GM19328 (cell line): ENCODE results near the gene BEND5.

Source experiments
- ATAC-seq: cut with Tn5 transposase; IDR thresholded peaks from one replicate; pipeline ENCODE4 v1.9.1; 2021; ENCODE audit warnings: mild to moderate bottlenecking, moderate library complexity; ENCODE audit not compliant: unreplicated experiment

The BEND5 gene, protein sequence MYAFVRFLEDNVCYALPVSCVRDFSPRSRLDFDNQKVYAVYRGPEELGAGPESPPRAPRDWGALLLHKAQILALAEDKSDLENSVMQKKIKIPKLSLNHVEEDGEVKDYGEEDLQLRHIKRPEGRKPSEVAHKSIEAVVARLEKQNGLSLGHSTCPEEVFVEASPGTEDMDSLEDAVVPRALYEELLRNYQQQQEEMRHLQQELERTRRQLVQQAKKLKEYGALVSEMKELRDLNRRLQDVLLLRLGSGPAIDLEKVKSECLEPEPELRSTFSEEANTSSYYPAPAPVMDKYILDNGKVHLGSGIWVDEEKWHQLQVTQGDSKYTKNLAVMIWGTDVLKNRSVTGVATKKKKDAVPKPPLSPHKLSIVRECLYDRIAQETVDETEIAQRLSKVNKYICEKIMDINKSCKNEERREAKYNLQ

DNA sequence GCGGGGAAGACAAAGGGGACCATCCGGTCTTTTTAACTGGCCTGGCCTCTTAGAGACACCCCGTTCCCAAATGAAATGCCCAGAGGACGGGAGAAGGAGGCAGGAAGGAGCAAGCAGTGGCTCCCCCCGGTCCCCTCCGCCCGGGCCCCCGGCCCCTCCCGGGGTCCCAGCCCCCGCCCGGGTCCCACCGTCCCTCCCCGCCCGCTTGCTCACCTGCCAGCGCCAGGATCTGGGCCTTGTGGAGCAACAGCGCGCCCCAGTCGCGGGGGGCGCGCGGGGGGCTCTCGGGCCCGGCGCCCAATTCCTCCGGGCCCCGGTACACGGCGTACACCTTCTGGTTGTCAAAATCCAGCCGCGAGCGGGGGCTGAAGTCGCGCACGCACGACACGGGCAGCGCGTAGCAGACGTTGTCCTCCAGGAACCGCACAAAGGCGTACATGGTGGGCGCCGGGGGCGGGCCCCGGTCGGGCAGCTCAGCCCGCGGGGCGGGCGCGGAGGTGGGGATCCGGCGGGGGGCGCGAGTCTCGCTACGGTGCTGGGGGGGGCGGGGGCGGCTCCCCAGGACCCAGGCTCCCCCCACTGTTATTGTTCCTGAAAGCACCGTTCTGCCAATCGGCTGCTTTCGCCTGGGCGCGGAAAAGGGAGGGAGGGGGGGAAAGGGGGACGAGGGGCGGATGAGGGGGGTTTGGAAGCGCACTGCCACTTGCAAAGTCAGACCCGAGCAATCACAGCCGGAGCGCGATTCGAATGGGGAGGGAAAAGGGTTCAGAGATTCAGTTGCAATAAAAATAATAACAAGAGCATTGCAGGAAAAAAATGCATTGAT lies at the start of gene BEND5:
TSS of gene BEND5 (minus strand) at position 499 of the 826 bp plus-strand sequence. CDS start at position 439, 60 bp downstream.
- no peak for ATAC-seq

DNA sequence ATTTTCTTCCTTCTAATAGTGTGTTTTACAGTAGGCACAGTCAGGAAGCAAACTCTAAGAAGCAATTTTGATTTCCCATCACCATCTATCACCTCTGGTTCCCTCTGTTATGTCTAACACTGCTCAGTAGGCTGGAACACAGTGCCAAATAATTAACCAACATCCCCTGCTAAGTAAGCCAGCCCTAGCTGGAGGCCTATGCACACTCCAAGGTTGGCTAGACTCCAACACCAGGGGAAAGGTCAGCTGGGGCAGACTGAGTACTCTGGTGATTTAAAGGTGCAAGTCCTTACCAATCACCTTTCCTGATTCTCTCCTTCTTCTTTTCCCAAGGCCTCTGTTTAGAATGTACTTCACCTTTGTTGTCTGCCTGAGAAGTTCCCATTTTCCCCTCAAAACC lies 46.5 kb upstream of the BEND5 start:
- no peak for ATAC-seq

DNA sequence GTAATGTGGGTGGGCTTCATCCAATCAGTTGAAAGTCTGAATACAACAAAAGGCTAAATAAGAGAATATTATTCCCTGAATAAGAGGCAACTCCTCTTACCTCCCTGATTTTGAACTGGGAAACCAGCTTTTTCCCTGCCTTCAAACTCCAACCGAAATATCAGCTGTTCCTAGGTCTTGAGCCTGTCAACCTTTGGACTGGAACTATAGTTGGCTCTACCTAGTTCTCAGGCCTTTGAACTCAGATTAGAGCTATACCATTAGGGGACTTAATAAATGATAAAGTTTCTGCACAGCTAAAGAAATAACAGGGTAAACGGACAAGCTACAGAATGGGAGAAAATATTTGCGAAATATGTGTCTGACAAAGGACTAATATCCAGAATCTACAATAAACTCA lies 43.8 kb upstream of the BEND5 start:
- ATAC-seq, result no peak

DNA sequence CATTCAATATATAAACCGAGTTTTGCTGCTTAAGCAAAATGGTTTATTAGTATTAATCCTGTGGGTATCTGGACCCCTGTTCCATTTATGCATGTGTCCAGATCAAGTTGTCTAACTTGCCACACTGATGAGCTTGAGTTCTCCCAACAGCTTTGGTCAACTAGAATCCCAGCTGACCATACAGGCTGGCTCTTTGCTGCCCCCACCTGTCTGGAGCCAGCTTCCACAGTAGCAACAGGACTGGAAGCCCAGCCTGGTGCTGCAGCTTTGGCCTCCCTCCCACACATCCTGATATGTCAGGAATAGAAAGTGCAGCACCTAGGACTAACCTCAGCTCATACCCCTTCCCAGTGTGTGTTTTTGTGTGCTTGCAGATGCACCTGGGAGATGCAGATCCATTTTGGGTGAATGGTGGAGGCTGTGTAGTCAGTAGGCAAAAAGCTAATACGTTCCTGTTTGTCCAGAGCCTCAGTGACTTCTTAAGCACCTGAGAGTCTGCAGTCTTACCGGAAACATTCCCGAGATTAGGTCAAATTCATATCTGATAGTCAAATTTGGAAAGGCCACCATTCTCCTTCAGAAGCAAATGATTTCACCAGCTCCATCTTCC lies 40.9 kb upstream of the BEND5 start:
- no peak for ATAC-seq

DNA sequence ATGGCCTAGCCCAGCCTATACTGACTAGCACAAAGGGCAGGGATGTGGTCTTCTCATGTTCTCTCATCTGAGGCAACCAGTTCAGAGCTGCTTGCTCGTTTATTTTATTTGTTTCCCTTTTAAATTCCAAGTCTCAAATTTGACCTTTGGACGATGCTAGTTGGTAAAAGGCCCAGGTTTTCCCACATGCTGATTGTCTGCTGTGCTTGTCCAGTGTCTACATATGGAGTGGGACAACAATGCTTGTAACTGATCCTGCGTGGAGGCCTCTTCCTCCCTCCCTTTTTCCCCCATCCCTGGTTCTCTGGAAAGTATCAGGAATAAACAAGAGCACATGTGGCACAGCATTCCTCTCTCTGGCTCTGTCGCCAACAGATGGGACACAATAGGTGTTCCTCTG lies 34.0 kb upstream of the BEND5 start:
- no peak for ATAC-seq

DNA sequence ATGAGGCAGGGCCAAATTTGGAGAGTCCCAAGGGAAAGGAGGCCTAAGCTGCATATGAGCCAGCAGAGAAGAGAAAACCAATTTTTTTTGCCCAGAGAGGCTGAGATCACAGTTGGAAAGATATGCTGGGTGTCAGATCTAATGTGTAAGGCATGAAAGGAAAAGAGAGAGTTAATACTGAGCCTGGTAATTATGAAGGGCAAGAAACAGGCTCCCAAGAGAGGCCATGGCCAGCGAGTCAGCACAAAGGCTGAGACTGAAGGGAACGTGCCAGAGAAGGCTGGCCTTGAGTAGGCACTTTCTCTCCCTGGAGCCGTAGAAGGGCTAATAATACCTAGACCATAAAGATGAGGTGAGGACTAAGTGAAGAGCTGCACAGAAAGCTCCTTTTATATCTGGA lies 31.8 kb upstream of the BEND5 start:
- ATAC-seq, result no peak

DNA sequence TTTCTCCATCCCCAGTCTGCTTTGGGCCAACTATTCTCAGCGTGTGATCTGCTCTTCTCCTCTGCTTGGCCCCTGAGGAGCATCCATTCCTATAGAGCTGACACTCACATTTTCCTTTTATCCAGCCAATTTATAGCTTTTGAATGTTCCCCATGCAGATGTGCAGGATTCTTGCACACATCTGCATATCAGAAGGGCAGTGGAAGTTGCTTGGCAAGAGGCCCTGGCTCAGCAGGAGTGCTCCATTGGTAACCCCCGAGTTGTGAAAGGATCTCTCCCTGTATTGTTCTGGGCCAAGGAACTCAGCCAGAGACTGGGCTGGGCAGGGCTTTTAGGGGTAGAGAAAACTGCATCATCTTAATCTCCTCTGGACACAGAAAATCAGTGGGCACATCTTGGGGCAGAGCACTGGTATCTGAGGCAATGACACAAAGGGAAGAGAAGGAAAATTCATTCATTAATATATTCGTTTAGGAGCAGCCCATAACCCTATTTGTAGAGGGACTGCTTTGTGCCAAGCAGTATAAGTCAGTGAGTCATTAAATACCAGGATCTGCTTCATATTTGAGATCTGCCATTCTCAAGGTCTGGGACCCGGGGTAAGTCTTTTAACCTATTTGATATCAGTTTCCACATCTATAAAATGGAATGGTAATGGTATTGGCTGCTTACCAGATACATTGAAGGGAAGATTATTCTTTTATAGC lies 31.0 kb upstream of the BEND5 start:
- no peak for ATAC-seq

DNA sequence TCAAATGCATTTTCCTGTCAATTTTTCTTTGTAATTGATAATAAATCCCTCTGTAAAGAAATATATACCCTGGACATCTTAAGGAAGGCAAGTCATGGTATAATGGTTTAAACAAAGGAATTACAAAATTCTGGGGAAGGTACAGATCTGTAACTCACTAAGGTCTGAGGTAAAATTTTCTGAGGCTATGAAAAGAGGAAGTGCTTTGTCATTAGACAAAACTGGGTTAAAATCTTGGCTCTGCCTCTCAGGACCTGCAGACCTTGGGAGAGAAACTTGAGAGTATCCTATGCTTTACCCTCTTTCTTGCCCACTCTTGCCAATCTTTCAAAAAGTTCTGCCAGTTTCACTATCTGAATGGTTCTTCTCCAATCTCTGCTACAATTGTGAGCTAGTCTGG lies 26.8 kb upstream of the BEND5 start:
- no peak for ATAC-seq

DNA sequence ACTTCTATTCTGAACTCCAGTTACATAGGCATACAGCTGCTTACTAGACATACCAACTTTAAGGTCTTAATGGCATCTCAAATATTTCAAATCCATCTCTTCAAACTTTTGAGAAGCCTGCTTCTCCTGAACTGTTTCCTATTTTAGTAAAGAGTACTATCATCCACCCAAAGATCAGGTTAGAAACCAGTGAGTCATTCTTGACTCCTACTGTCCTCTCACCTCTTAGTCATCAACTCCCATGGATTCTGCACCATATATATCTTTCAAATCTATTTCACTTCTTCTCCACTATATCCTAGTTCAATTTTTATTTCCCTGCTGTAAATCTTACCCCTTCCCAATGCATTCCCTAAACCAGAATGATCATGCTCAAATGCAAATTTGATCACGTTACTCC lies 18.1 kb upstream of the BEND5 start:
- no peak for ATAC-seq

DNA sequence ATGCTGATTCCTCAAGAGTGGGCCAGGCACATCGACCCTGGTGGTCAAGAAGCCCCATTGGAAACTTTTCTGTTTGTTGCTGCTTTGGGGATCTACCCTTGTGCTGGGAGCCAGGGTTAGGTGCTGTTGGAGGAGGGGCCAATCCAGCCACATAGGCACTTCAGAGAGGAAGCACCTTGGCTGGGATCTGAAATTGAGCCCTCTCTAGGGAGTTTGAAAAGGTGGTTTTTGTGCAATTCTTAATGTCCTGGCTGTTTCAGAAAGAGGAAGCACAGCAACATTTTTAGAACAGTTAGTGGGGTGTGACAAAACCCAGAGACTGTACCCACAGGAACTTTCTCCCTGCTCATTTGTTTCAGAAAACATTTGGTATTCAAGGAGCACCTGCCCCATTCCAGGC lies 17.2 kb upstream of the BEND5 start:
- peak; percentile 85 for ATAC-seq

DNA sequence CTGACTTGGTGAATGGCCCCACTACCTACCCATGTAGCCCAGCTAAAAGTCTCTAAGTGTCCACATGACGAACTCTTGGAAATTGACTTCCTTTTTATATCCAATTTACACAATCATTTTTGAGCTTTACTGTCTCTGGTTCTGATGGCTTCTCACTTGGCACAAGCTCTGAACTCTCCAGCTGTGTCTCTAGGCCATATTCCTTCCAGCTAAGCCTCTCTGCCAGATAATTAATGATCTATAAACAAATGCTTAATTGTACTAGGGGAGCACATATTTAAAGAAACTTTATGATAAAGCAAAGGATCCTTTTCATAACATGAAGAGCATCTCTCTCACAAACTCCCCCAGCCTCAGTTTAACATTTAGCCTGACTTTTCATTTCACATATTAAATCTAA lies 16.3 kb upstream of the BEND5 start:
- ATAC-seq, result no peak

DNA sequence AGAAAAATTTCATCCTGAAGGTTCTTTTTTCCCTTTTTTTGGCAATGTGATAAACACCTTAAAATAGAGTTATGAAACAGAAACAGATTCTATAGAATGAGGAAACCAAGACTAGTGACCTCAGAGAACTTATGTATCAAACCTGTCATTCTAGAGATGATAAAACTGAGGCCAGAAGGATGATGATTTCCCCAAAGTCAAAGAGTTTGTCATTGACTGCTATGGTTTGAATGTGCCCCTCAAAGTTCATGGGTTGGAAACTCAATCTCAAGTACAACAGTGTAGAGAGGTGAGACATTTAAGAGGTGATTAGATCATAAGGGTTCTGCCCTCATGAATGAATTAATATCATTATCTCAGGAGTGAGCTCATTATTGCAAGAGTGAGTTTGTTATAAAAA lies 13.7 kb upstream of the BEND5 start:
- ATAC-seq, result peak; percentile 34

DNA sequence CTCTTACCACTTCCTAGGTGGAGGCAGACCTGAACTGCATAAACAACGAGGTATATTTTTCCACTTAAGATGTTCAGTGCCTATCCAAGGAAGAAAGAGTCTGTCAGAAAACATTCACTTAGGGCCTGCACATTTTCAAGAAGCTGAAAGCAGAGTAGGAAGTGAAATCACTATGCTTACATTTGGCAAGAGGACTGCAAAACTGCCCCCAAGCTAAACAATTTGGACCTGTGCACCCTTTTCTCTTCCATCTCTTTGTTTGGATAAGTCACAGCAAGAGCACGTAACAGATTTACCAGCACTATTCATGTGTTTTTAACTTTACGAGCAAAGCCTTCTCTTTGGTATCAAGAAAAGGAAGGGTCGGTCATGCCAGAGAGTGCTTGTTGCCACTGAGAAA lies 13.2 kb upstream of the BEND5 start:
- ATAC-seq, result no peak

DNA sequence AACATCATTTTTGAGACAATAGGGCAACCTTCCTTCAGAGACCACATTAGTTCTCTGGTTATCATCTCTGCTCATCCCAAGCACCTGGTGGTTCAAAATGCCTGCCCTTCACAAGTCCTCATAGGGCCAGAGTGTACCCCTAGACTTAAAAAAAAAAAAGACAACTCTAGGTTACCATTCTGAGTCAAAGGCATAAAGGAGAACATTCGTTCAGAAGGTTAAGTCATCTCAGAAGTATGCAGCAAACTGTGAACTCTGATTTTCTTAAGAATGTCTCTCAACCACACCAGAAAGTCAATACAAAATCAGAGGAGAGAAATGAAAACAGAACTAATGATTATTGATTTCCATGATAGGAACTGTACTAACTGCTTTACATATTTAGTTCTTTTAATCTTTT lies 9.2 kb upstream of the BEND5 start:
- ATAC-seq, result no peak

DNA sequence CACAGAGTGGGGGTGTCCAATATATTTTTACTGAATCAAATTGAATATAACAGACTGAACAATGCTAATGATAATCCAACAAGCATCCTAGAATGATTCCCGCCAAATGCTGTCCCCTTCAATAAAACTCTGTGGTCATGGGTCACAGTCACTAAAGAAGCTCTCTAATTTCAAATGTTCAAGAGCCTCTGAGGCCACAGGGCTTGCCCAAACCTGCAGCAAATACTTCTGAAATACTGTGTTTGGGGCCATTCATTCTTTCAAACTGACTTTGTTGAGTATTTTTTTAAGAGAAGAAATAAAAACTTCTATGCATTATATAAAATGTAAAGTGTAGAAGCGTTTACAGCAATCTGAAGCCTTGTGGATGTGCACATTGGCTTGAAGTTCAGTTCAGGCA lies 7.6 kb upstream of the BEND5 start:
- ATAC-seq, result no peak

DNA sequence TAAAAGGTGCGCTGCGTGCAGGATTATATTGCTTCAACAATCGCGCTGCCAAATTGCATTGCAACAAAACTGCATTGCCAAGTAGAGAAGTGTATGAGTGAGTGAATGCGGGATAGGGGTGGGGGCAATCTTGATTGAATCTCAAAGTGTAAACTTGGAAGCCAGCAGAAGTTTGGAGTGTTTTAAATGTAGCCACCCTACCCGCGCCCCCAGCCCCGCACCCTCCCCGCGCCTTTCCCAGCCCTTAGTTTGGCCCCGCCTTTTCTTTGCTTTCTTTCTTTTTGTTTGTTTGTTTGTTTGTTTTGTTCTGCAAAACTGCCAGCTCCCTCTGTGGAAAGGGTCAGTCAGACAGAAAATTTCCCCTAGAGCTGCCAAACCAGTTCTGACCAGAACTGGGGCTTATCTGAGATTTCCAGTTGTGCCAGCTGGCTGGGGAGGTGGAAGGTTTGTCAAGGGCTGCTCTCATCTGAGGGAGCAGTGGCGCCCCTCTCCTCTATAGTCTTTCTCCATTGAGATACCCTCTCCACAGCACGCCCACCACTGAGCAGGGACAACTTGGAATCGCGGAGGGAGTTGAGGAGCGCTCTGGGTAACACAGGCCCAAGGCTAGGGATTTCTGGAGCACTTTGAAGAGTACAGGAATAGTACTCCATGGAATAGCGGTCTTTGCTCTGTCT lies 666 bp upstream of the BEND5 start:
- ATAC-seq, result no peak

DNA sequence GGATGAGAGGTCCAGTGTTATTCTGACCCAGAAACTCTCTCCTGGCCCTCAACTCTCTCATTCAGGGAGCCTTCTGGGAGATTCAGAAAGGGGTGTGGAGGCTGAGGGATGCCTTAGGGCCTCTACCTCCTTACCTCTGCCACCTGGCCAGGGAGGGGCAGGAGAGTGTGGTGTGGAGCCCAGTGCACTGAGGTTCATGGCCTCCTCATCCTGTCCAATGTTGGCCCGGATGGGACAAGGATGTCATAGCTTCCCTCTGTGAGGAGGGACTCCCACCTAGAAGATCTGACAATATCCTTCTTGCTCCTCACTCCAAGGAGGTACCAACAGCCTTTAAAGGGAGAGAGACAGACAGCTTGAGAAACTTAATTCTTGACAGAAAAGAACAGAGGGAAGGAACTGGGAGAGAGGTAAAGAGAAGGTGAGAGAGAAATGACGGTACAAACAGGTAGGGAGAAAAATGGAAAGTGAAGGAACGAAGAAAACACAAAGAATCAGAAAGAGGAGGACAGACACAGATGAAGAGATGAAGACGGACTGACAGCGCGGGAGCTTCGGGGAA lies 779 bp downstream of the BEND5 start:
- ATAC-seq, result no peak

DNA sequence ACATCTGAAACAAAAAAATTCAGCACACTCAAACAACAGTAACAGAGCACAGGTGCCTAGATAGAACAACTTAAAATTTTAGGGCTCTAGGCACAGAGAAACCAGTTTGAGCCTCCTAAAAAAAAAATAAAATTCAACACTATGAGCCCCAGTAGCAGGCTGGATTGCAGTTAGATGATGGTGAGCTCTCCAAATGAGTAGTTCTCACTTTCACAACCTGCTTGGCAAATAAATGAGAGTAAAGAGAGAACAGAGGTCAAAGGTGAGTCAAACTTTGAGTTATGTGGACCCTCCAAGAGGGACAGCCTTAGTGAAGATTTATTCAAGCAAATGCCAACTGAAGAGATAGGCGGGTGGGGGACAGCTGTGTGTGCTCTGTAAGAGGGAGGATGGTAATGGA lies 3.6 kb downstream of the BEND5 start:
- ATAC-seq, result no peak

DNA sequence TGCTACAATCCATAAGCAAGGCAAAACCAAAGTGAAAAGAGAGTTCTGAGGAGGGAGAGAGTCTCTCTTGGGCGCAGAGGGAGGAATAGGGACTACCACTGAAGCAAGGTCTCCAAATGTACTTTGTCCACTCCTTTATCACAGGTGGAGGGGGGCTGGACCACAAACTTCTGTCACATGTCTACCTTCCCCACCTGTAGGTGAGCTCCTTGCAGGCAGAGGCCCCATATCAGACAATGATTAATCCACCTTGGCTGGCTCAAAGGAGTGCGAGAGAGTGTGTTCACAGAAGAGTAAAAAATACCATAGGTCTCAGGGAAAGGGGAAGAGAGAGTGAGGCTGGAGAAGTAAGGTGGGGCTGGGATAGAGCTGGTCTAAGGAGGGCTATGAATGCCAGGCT lies 4.5 kb downstream of the BEND5 start:
- no peak for ATAC-seq

DNA sequence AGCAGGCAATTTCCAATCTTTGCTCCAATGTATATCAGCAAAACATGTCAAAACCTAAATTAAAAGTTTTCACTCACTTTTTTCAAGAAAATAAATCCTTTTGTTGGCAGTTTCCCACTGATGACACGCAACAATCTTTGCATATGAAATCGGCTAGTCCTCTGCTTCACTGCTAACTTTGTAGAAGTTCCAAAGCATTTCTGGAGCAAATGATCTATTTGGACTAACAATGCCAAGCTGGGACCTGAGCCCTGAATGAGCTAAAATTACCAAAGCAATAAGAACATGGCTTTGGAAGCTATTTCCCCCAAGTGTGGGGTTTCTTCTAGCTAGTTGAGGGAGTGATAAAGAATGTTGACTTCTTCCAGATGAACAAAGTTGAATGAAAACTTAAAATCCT lies 5.1 kb downstream of the BEND5 start:
- ATAC-seq, result no peak
